Lower leg skin (tissue), 3 donors: Measurements from ENCODE around the gene ZNF740.

ENCODE experiments used
- POLR2A ChIP-seq, 2 donors: fragments of 450-650 bp; IDR thresholded peaks; one replicate each; pipeline ENCODE4 v1.6.1; 2016 to 2017; ENCODE audit warnings: antibody characterized with exemption in 2 of 2, mild to moderate bottlenecking in 1 of 2, moderate library complexity in 1 of 2
- TF ChIP-seq, protein P1 (sequence below), 3 donors: fragments of 450-650 bp; IDR thresholded peaks; one replicate each; pipeline ENCODE4 v1.5.1; 2016; ENCODE audit warnings: antibody characterized with exemption in 3 of 3, mild to moderate bottlenecking in 3 of 3, moderate library complexity in 2 of 3

DNA sequence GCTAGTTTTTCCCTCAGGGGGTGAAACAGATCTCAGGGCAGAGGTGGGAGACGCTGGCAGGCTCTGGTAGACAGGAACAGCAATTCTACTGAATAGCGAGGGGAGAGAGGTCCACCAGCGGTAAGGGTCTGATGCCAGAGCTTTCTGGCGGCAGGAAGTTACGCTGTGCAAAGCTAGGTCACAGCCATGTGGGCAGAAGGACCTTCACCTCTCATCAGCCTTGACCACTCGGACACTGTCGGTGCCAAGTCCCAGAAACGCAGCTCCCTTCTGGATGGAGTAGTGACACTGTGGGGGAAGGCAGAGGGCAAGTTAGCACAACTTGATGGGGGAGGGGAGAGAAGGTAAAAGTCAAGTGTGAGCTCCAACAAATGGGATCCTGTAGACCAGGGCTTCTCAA, 10.3 kb upstream of the ZNF740 start:
- TF ChIP-seq, protein P1, sequence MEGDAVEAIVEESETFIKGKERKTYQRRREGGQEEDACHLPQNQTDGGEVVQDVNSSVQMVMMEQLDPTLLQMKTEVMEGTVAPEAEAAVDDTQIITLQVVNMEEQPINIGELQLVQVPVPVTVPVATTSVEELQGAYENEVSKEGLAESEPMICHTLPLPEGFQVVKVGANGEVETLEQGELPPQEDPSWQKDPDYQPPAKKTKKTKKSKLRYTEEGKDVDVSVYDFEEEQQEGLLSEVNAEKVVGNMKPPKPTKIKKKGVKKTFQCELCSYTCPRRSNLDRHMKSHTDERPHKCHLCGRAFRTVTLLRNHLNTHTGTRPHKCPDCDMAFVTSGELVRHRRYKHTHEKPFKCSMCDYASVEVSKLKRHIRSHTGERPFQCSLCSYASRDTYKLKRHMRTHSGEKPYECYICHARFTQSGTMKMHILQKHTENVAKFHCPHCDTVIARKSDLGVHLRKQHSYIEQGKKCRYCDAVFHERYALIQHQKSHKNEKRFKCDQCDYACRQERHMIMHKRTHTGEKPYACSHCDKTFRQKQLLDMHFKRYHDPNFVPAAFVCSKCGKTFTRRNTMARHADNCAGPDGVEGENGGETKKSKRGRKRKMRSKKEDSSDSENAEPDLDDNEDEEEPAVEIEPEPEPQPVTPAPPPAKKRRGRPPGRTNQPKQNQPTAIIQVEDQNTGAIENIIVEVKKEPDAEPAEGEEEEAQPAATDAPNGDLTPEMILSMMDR (IDR thresholded peaks at IDR 0.05) = no peak
- no peak for TF ChIP-seq POLR2A (IDR thresholded peaks at IDR 0.05)
